ENCODE data around the gene LENEP.

GRCh38 chr1:154994591-154994990, 1.2 kb downstream of the LENEP start:
- TF ChIP-seq, protein P1, sequence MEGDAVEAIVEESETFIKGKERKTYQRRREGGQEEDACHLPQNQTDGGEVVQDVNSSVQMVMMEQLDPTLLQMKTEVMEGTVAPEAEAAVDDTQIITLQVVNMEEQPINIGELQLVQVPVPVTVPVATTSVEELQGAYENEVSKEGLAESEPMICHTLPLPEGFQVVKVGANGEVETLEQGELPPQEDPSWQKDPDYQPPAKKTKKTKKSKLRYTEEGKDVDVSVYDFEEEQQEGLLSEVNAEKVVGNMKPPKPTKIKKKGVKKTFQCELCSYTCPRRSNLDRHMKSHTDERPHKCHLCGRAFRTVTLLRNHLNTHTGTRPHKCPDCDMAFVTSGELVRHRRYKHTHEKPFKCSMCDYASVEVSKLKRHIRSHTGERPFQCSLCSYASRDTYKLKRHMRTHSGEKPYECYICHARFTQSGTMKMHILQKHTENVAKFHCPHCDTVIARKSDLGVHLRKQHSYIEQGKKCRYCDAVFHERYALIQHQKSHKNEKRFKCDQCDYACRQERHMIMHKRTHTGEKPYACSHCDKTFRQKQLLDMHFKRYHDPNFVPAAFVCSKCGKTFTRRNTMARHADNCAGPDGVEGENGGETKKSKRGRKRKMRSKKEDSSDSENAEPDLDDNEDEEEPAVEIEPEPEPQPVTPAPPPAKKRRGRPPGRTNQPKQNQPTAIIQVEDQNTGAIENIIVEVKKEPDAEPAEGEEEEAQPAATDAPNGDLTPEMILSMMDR (conservative IDR thresholded peaks at IDR 0.05; ENCODE audit: low read length): no peak
- TF ChIP-seq EZH2phosphoT487 (IDR thresholded peaks at IDR 0.05; ENCODE audit: borderline replicate concordance): no peak
